Heart left ventricle (tissue), 13 donors: ENCODE measurements around the gene DGKE.

ENCODE experiments used
- POLR2A ChIP-seq, 2 donors: fragments of 450-650 bp; IDR thresholded peaks; one replicate each; pipeline ENCODE4 v1.6.1; 2017; ENCODE audit warnings: antibody characterized with exemption in 2 of 2, mild to moderate bottlenecking in 2 of 2, moderate library complexity in 2 of 2
- TF ChIP-seq, protein P1 (sequence below), 12 donors: fragments of 200-600 bp; sonication (generic) in 4 of 12; IDR thresholded peaks; one replicate each; pipeline versions ENCODE4 v1.5.0 to v1.8.0; 2018 to 2022; ENCODE audit warnings: antibody characterized with exemption in 12 of 12, mild to moderate bottlenecking in 5 of 12
- donor health status: ischemic (EF 13 %, LVEDD 7.1; RV severe dilation, severe dysfunction).
- donor health status: DM: no; HTN: yes; CAD: no.
- donor health status: DM: no; HTN: no; CAD: no.
- donor health status: ischemic (EF 25% LVEDD 6.9; RV normal size, moderate dysfunction).
- donor health status: ischemic (EF 25% LVEDD 5.7; RV mildly dilated, moderate dysfunction).
- donor health status: ischemic (EF 35%, LVEDD 5.7; RV mildly dilated, moderate dysfunction).
- donor health status: nonischemic (EF 11% LVEDD 7.7; RV severe dilation, severe dysfunction).
- donor health status: DM: yes; HTN: yes; CAD: no.
- donor health status: PGD.
- donor health status: ischemic (EF 29% LVEDD 5.4; RV normal size, mild dysfunction).
- donor health status: nonischemic (EF 23%, LVEDD 6.1; RV moderate dilation, normal function).

- TF ChIP-seq, protein P1, sequence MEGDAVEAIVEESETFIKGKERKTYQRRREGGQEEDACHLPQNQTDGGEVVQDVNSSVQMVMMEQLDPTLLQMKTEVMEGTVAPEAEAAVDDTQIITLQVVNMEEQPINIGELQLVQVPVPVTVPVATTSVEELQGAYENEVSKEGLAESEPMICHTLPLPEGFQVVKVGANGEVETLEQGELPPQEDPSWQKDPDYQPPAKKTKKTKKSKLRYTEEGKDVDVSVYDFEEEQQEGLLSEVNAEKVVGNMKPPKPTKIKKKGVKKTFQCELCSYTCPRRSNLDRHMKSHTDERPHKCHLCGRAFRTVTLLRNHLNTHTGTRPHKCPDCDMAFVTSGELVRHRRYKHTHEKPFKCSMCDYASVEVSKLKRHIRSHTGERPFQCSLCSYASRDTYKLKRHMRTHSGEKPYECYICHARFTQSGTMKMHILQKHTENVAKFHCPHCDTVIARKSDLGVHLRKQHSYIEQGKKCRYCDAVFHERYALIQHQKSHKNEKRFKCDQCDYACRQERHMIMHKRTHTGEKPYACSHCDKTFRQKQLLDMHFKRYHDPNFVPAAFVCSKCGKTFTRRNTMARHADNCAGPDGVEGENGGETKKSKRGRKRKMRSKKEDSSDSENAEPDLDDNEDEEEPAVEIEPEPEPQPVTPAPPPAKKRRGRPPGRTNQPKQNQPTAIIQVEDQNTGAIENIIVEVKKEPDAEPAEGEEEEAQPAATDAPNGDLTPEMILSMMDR (IDR thresholded peaks at IDR 0.05) = no peak
- TF ChIP-seq POLR2A (IDR thresholded peaks at IDR 0.05) = no peak
These were observed 69.6 kb downstream of the DGKE start for GRCh38 chr17:56903560-56903959.
